OCI-LY1 (cell line): ENCODE data around the gene COL23A1.

Source experiments
- CTCF ChIP-seq: fragments of 200-600 bp; sonication (generic), shearing (Covaris generic); IDR thresholded peaks from 2 replicates; pipeline ENCODE4 v1.5.1; 2017; ENCODE audit warnings: mild to moderate bottlenecking, antibody characterized with exemption, low read length, moderate library complexity, mixed read lengths
- EZH2 ChIP-seq: fragments of 200-600 bp; sonication (generic), shearing (Covaris generic); IDR thresholded peaks from 2 replicates; pipeline ENCODE4 v1.8.0; 2017; ENCODE audit warnings: borderline replicate concordance, mixed run types, mild to moderate bottlenecking, antibody characterized with exemption, low read length, moderate library complexity, mixed read lengths

- TF ChIP-seq CTCF, result no peak
- no peak for TF ChIP-seq EZH2
These were observed 5.6 kb upstream of the COL23A1 start for GRCh38 chr5:178595750-178596149.
